ENCODE data around the gene EIF3A.

DNA sequence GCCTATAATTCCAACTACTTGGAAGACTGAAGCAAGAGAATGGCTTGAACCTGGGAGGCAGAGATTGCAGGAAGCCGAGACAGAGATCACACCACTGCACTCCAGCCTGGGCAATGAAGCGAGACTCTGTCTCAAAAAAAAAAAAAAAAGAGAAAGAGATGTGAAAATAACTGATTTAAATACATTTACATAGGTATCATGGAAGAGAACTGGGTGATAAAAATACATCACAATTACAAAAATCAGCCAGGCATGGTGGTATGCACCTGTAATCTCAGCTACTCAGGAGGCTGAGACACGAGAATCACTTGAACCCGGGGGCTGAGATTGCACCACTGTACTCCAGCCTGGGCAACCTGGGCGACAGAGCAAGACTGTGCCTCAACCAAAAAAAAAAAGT is 31.3 kb downstream of the EIF3A start:
- no peak for TF ChIP-seq EZH2 (IDR thresholded peaks at IDR 0.05; ENCODE audit: low read length, missing control alignments)
- TF ChIP-seq, protein P1, sequence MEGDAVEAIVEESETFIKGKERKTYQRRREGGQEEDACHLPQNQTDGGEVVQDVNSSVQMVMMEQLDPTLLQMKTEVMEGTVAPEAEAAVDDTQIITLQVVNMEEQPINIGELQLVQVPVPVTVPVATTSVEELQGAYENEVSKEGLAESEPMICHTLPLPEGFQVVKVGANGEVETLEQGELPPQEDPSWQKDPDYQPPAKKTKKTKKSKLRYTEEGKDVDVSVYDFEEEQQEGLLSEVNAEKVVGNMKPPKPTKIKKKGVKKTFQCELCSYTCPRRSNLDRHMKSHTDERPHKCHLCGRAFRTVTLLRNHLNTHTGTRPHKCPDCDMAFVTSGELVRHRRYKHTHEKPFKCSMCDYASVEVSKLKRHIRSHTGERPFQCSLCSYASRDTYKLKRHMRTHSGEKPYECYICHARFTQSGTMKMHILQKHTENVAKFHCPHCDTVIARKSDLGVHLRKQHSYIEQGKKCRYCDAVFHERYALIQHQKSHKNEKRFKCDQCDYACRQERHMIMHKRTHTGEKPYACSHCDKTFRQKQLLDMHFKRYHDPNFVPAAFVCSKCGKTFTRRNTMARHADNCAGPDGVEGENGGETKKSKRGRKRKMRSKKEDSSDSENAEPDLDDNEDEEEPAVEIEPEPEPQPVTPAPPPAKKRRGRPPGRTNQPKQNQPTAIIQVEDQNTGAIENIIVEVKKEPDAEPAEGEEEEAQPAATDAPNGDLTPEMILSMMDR (conservative IDR thresholded peaks at IDR 0.05 in 1 of 2, IDR thresholded peaks at IDR 0.05 in 1 of 2; ENCODE audit: low read depth in 1 of 2, low read length in 2 of 2): no peak

Measured in fibroblast of lung (primary cell).